IgD-negative memory B cell (primary cell): ENCODE results near the gene MAP3K2. TPM values are rescaled to one million over a fixed set of nuclear protein-coding genes. Genes with fewer than 3 reads are reported as not detected.
A peak's percentile ranks its signal among the peaks of the same experiment; 100 is the strongest.

Experiments
- H3K27ac Mint-ChIP-seq, 3 donors: one replicate each; pipeline ENCODE4 v1.8.0; 2020 to 2022; ENCODE audit warnings: mild to moderate bottlenecking in 3 of 3, mixed read lengths in 3 of 3, moderate library complexity in 1 of 3
- H3K27me3 Mint-ChIP-seq: one replicate; pipeline ENCODE4 v1.8.0; 2021; ENCODE audit warnings: mixed read lengths
- H3K36me3 Mint-ChIP-seq: one replicate; pipeline ENCODE4 v1.8.0; 2020; ENCODE audit warnings: mild to moderate bottlenecking, mixed read lengths
- H3K4me1 Mint-ChIP-seq, 3 donors: one replicate each; pipeline ENCODE4 v1.8.0; 2020 to 2022; ENCODE audit warnings: mixed read lengths in 3 of 3, mild to moderate bottlenecking in 1 of 3
- H3K4me3 Mint-ChIP-seq, 4 donors: one replicate each; pipeline ENCODE4 v1.8.0; 2020 to 2022; ENCODE audit warnings: mild to moderate bottlenecking in 4 of 4, mixed read lengths in 4 of 4, moderate library complexity in 3 of 4
- H3K9me3 Mint-ChIP-seq, 3 donors: one replicate each; pipeline ENCODE4 v1.8.0; 2020 to 2021; ENCODE audit warnings: mixed read lengths in 3 of 3, mild to moderate bottlenecking in 1 of 3
- polyA plus RNA-seq: library from polyadenylated mRNA; unstranded; fragments of 300-500 nt; fragmentation: Illumina TruSeq; gene quantifications from one replicate; pipeline ENCODE4 v1.2.3, GENCODE V29; 2021

Gene MAP3K2
- polyA plus RNA-seq, 1 donor from 2014 or later: 66.8 TPM

DNA sequence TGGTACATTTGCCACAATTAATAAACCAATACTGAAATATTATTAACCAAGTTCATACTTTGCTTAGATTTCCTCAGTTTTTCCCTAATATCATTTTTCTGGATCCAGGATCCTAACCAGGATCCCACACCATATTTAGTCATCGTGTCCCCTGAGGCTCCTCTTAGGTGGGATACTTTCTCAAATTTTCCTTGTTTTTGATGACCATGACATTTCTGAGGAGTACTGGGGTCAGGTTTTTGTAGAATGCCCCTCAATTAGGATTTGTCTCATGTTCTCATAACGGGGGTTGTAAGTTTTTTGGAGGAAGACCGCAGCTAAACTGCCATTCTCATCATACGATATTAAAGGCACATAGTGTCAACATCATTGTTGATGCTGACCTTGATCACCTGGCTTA lies 78.3 kb downstream of the MAP3K2 start:
- Mint-ChIP-seq H3K9me3 (no peaks in the 10 kb centered on the region), H3K27ac (no peak overlapping the region), H3K27me3 (no peaks in the 10 kb centered on the region), H3K4me3 (no peak overlapping the region), H3K36me3 (peaks cover 11% of the 10 kb centered on the region), H3K4me1 (peaks cover 21 to 27% (median 25%) of the 10 kb centered on the region in 3 donors)

- Mint-ChIP-seq H3K4me3 (no peak overlapping the region), H3K36me3 (peaks cover 4% of the 10 kb centered on the region), H3K9me3 (no peaks in the 10 kb centered on the region), H3K27me3 (no peaks in the 10 kb centered on the region), H3K27ac (no peak overlapping the region), H3K4me1 (peaks cover 14 to 19% (median 19%) of the 10 kb centered on the region in 3 donors)
These were observed 79.1 kb downstream of the MAP3K2 start for GRCh38 chr2:127308586-127309138.

GRCh38 chr2:127305990-127306585 lies 81.7 kb downstream of the MAP3K2 start:
- H3K27me3 Mint-ChIP-seq: no peaks in the 10 kb centered on the region
- H3K9me3 Mint-ChIP-seq: no peaks in the 10 kb centered on the region

DNA sequence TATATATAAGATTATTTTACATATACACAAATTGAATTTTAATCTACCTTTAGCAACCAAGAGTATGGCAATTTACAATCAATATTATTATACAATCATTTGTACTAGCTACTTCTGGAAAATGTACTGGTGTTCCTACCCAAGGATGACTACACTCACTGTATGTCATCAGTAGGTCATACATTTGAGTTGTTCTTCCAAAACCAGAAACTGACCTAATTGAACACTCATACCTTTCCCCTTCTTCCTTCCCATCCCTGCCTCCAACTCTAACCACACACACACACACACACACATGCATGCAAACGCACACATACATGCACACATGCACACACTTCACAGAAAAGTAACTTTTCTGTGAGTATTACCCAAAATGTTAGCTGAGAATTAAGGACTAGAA lies 85.6 kb downstream of the MAP3K2 start:
- no peak overlapping the region for H3K27ac Mint-ChIP-seq
- peak overlapping the region in 1 of 4 donors; percentile 36 for H3K4me3 Mint-ChIP-seq
- no peaks in the 10 kb centered on the region for H3K27me3 Mint-ChIP-seq
- peaks cover 7 to 13% (median 10%) of the 10 kb centered on the region in 3 donors for H3K4me1 Mint-ChIP-seq
- H3K36me3 Mint-ChIP-seq: peaks cover 1% of the 10 kb centered on the region
- no peaks in the 10 kb centered on the region for H3K9me3 Mint-ChIP-seq

More at GRCh38 chr2:127305990-127306585, 81.7 kb downstream of the MAP3K2 start:
- peaks cover 7 to 13% (median 10%) of the 10 kb centered on the region in 3 donors for H3K4me1 Mint-ChIP-seq
- H3K4me3 Mint-ChIP-seq: peak overlapping the region in 2 of 4 donors; percentile 5 to 59
- H3K36me3 Mint-ChIP-seq: peaks cover 1% of the 10 kb centered on the region
- H3K27ac Mint-ChIP-seq: peak overlapping the region; percentile 45 to 62 (median 53)

DNA sequence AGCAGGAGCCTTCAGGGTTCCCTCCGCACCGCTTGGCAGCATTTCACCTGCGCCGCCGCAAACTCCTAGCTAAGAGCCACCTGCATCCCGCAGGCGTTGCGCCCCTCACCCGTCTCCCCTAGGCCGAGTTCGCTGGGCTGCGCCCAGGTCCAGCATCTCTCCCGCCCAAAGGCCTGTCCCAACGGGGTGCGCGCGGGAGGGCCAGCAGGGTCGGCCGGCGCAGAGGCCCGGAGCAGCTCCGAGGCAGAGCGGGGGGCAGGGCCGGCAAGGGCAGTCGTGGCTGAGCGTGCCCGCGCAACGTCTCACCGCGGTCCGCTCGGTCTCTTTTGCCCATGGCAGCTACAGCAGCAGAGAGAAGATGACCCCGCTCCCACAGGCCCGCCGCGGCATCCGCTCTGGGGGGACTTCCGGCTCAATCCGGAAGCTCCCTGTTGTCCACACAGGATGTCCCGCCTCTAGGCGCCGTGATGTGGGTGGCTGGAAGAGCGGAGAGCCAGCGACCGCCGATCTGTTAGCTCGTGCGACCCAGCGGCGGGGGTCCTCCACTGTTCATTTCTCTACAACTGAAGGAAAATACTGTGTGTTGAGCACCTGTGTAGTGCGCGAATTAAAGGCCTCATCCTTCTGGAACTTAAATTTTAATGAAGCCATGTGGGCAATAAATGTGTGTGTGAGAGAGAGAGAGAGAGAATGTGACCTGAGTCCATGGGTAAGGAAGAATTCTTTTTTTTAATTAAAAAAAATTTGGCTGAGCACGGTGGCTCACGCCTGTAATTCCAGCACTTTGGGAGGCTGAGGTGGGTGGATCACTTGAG lies 93.8 kb downstream of the MAP3K2 start, which contains the start of gene ERCC3:
Gene ERCC3, minus strand, starts transcription at position 397 of the 815 bp plus-strand sequence. Its CDS starts 63 bp downstream, at position 334.
- no peaks in the 10 kb centered on the region for H3K27me3 Mint-ChIP-seq
- H3K4me3 Mint-ChIP-seq: peak within 1 kb of the TSS; percentile 98 to 100 (median 100)
- no peaks in the 10 kb centered on the region for H3K9me3 Mint-ChIP-seq
- H3K36me3 Mint-ChIP-seq: peaks cover 5% of the 10 kb centered on the region
- H3K27ac Mint-ChIP-seq: peak within 1 kb of the TSS; percentile 94 to 97 (median 96)
- H3K4me1 Mint-ChIP-seq: peaks cover 11 to 27% (median 22%) of the 10 kb centered on the region in 3 donors

DNA sequence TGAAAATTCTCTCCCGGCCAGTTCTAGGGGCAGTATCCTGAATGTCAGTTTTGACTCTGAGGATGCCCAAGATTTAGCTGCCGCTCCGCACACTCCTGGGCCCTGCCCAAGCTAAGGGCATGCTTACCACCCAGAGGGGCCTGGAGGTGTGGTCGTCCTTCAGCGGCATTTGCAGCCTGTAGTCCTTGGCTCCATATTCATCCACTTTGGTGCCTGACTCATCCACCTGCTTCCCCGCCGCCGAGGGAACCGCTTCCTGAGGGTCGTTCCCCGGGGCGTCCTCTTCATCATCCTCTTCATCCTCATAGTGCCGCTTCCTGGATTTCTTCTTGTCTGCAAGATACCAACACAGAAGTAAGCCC lies 94.4 kb downstream of the MAP3K2 start:
- Mint-ChIP-seq H3K9me3 (no peaks in the 10 kb centered on the region), H3K4me1 (peaks cover 11 to 27% (median 22%) of the 10 kb centered on the region in 3 donors), H3K27me3 (no peaks in the 10 kb centered on the region), H3K27ac (peak overlapping the region; percentile 19 to 96 (median 94)), H3K36me3 (peaks cover 5% of the 10 kb centered on the region), H3K4me3 (peak overlapping the region; percentile 98 to 100 (median 100))

DNA sequence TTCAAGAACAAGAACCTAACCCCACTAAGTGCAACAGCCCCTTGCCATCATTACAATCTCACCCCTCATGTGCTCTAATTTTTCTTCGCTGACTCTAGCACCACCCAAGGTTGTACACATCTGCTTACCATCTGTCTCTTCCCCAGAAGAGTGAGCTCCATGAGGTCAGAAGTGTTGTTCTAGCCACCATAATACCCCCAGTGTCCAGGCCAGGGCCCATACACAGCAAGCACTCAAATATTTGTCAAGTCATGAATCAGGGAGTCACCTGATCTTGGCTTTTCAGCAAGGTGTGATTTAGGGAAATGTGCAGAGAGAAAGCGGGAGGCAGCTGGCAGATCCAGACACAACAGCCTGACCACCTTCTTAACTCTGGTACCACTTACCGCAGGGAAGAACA lies 99.5 kb downstream of the MAP3K2 start:
- Mint-ChIP-seq H3K4me3 (no peak overlapping the region), H3K9me3 (peaks cover 0 to 5% (median 4%) of the 10 kb centered on the region in 3 donors), H3K4me1 (peaks cover 5 to 17% (median 12%) of the 10 kb centered on the region in 3 donors), H3K27ac (peak overlapping the region in 1 of 3 donors; percentile 63), H3K36me3 (peaks cover 19% of the 10 kb centered on the region), H3K27me3 (no peaks in the 10 kb centered on the region)

DNA sequence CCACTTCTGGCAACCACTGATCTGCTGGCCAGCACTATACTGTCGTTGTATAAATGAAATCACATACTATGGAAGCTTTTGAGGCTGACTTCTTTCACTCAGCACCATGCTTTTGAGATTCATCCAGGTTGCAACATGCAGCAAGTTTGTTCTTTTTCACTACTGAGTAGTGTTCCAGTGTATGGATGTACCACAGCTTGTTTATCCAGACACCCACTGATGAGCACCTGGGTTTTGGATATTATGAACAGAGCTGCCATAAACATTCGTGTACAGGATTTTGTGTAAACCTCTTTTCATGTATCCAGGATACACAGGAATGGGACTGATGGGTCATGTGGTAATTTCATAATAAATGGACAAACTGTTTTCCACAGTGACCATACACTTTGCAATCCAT lies 104.5 kb downstream of the MAP3K2 start:
- H3K4me1 Mint-ChIP-seq: peaks cover 2 to 13% (median 11%) of the 10 kb centered on the region in 3 donors
- H3K9me3 Mint-ChIP-seq: peaks cover 0 to 5% (median 4%) of the 10 kb centered on the region in 3 donors
- peaks cover 17% of the 10 kb centered on the region for H3K36me3 Mint-ChIP-seq
- H3K4me3 Mint-ChIP-seq: no peak overlapping the region
- H3K27ac Mint-ChIP-seq: no peak overlapping the region
- no peaks in the 10 kb centered on the region for H3K27me3 Mint-ChIP-seq

DNA sequence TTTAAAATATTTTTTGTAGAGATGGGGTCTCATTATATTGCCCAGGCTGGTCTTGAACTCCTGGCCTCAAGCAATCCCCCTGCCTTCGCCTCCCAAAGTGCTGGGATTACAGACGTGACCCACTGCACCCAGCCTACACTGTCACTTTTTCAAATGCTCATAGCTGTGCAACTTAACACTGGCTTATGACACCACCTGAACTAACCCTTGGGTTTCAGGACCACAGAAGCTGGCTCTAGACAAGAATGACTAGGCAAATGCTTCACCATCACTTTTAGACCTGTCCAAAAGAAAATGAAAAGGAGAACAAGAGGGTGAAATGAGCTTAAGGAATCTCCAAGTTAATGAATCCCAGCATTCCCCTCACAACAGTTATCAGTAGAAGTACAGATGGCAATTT lies 107.1 kb downstream of the MAP3K2 start:
- Mint-ChIP-seq H3K36me3 (peaks cover 21% of the 10 kb centered on the region), H3K4me3 (no peak overlapping the region), H3K9me3 (peaks cover 0 to 5% (median 4%) of the 10 kb centered on the region in 3 donors), H3K4me1 (peaks cover 6 to 20% (median 8%) of the 10 kb centered on the region in 3 donors), H3K27ac (no peak overlapping the region), H3K27me3 (no peaks in the 10 kb centered on the region)

- Mint-ChIP-seq H3K4me3 (no peak overlapping the region), H3K27me3 (no peaks in the 10 kb centered on the region), H3K9me3 (peaks cover 0 to 5% (median 4%) of the 10 kb centered on the region in 3 donors), H3K27ac (peak overlapping the region in 1 of 3 donors; percentile 10), H3K36me3 (peaks cover 20% of the 10 kb centered on the region), H3K4me1 (peaks cover 8 to 20% (median 8%) of the 10 kb centered on the region in 3 donors)
These were observed 108.0 kb downstream of the MAP3K2 start for GRCh38 chr2:127279781-127280180.

DNA sequence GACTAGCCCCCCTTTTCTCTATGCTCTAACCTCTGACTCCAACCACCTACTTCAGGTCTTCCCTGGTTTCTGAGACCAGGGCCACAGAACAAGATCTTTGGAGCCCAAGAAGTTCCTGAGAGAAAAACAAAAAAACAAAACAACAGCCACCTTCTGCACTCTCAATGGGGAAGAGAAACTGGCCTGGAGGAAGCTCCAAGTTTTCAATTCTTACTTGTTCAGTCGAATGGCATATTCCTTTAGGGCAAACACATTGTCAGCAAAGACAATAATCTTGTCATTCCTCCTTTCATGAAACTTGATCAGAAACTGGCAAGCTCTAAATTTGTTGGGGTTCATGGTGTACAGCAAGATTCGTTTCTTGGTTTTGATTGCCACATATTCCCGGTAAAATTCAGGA lies 108.8 kb downstream of the MAP3K2 start:
- H3K4me3 Mint-ChIP-seq: no peak overlapping the region
- peaks cover 14% of the 10 kb centered on the region for H3K36me3 Mint-ChIP-seq
- H3K9me3 Mint-ChIP-seq: peaks cover 0 to 3% (median 1%) of the 10 kb centered on the region in 3 donors
- peaks cover 8 to 20% (median 8%) of the 10 kb centered on the region in 3 donors for H3K4me1 Mint-ChIP-seq
- peak overlapping the region in 1 of 3 donors; percentile 39 for H3K27ac Mint-ChIP-seq
- no peaks in the 10 kb centered on the region for H3K27me3 Mint-ChIP-seq

- Mint-ChIP-seq H3K27me3 (no peaks in the 10 kb centered on the region), H3K9me3 (no peaks in the 10 kb centered on the region), H3K36me3 (peaks cover 14% of the 10 kb centered on the region), H3K4me1 (peaks cover under 1 to 12% (median 8%) of the 10 kb centered on the region in 3 donors), H3K4me3 (no peak overlapping the region), H3K27ac (no peak overlapping the region)
These were observed 110.7 kb downstream of the MAP3K2 start for GRCh38 chr2:127277028-127277427.

DNA sequence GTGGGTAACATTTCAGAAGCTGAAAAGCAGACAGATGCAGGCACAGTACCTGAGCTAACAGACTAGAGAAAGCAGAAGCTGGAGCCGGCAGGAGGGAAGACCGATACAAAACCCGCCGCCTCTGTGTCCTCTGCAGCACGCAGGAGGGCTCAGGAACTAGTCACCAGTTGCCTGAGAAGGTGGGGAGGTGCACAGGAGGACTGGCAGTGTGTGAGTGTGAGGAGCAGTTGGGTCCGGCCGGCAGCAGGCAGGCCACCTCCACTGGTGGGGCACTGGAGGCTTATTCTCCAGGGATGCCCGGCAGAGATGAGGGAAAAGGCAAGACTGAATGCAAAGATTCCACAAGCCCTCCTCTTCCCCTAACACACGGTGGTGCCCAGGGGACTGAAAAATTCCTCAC lies 112.0 kb downstream of the MAP3K2 start:
- H3K27me3 Mint-ChIP-seq: no peaks in the 10 kb centered on the region
- no peaks in the 10 kb centered on the region for H3K9me3 Mint-ChIP-seq
- H3K4me3 Mint-ChIP-seq: no peak overlapping the region
- H3K4me1 Mint-ChIP-seq: peaks cover 0 to 12% (median 8%) of the 10 kb centered on the region in 3 donors
- peaks cover 14% of the 10 kb centered on the region for H3K36me3 Mint-ChIP-seq
- no peak overlapping the region for H3K27ac Mint-ChIP-seq

- peaks cover 0 to 12% (median 8%) of the 10 kb centered on the region in 3 donors for H3K4me1 Mint-ChIP-seq
- H3K4me3 Mint-ChIP-seq: no peak overlapping the region
- H3K36me3 Mint-ChIP-seq: peaks cover 15% of the 10 kb centered on the region
- no peaks in the 10 kb centered on the region for H3K9me3 Mint-ChIP-seq
- H3K27me3 Mint-ChIP-seq: no peaks in the 10 kb centered on the region
- no peak overlapping the region for H3K27ac Mint-ChIP-seq
These were observed 112.4 kb downstream of the MAP3K2 start for GRCh38 chr2:127275356-127275755.

- no peaks in the 10 kb centered on the region for H3K9me3 Mint-ChIP-seq
- no peak overlapping the region for H3K4me3 Mint-ChIP-seq
- H3K4me1 Mint-ChIP-seq: peaks cover 0 to 2% (median 0%) of the 10 kb centered on the region in 3 donors
- H3K27ac Mint-ChIP-seq: peak overlapping the region in 1 of 3 donors; percentile 28
- no peaks in the 10 kb centered on the region for H3K27me3 Mint-ChIP-seq
- peaks cover 17% of the 10 kb centered on the region for H3K36me3 Mint-ChIP-seq
These were observed 117.1 kb downstream of the MAP3K2 start for GRCh38 chr2:127270663-127271062.
